ENCODE results near the gene HOXB5.

DNA sequence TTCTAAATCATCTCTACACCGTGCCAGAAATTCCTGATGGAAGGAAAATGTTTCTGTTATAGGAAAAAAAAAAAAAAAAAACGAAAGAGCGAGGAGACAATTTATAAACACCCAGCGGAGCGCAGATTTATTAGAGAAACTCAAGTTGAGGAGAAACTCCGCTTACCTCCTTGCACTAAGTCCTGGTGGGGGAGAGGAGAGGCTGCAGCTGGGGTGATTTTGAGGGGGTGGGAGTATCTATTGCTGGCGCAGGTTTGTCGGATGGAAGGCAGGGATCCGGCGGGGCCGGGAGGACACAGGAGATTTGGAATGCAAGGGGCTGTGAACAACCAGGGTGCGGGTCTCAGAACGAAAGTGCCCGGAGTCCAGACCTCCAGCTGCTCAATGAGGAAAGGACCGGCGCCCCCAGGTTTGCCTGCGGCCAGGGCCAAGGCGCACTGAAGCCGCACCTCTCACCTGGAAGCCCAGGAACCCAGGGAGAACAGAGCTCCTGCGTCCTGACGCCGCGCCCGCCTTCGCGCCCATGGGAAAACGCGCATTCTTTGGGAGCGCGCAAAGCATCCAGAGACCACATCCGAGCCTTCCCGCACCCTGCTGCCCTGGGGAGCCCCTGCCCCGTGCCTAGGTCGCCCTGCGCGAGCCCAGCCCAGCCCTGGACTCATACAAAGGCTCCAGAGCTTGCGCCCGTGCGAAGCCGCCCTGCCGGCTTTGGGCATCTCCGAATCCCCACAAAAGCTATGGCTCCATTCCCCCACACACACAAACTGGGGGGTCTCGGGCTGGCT, 24.1 kb upstream of the HOXB5 start:
- no peak for TF ChIP-seq CTCF (IDR thresholded peaks at IDR 0.05; ENCODE audit: low read depth, low read length, poor library complexity, severe bottlenecking)
- no peak for TF ChIP-seq EZH2phosphoT487 (IDR thresholded peaks at IDR 0.05; ENCODE audit: borderline replicate concordance, low read length)
